ENCODE data around the gene AKAP6.
"Not testable (repeated sequence)": the region's sequence is repeated elsewhere in the genome, so short reads cannot be mapped to it uniquely, and the experiment has no call there.

AKAP6 gene

DNA sequence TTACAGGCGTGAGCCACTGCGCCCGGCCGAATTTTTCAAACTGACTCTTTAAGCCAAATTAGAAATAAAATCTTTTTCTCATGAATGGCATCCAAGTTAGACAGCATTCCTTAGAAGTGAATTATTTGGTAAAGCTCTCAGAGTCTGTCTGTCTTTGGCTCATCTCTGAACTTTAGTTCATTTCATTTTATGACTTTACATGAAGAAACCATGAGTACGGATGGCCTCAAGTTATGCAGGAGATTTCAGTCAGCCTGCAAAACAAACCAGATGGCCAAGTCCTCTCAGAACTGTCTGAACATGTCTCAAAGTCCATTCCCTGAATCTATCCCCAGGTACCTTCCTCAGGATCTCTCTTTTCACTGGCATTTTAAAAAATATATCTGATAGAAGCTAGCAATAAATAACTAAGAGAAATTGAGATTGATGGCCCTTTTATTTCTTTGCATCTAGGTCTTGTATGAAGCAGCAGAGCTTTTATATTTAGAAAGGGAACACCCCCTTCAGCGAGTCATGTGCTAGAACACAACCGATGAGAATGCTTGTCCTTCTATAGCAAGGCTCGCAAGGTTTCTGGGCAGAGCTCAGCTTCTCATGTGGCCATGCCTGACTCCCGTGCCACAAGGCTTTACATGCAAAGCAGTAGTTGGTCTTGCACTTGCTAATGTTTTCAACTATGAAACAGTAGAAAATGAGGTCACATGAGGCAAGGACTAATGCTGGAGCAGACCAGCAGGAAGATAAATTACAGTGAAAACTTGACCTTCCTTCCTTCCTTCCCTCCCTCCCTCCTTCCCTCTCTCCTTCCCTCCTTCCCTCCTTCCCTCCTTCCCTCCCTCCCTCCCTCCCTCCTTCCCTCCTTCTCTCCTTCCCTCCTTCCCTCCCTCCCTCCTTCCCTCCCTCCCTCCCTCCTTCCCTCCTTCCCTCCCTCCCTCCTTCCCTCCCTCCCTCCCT is 125.0 kb downstream of the AKAP6 start:
- DNase-seq: no peak
- TF ChIP-seq, protein P1, sequence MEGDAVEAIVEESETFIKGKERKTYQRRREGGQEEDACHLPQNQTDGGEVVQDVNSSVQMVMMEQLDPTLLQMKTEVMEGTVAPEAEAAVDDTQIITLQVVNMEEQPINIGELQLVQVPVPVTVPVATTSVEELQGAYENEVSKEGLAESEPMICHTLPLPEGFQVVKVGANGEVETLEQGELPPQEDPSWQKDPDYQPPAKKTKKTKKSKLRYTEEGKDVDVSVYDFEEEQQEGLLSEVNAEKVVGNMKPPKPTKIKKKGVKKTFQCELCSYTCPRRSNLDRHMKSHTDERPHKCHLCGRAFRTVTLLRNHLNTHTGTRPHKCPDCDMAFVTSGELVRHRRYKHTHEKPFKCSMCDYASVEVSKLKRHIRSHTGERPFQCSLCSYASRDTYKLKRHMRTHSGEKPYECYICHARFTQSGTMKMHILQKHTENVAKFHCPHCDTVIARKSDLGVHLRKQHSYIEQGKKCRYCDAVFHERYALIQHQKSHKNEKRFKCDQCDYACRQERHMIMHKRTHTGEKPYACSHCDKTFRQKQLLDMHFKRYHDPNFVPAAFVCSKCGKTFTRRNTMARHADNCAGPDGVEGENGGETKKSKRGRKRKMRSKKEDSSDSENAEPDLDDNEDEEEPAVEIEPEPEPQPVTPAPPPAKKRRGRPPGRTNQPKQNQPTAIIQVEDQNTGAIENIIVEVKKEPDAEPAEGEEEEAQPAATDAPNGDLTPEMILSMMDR (IDR thresholded peaks at IDR 0.05; ENCODE audit: low read depth, low read length, missing control alignments): no peak

DNA sequence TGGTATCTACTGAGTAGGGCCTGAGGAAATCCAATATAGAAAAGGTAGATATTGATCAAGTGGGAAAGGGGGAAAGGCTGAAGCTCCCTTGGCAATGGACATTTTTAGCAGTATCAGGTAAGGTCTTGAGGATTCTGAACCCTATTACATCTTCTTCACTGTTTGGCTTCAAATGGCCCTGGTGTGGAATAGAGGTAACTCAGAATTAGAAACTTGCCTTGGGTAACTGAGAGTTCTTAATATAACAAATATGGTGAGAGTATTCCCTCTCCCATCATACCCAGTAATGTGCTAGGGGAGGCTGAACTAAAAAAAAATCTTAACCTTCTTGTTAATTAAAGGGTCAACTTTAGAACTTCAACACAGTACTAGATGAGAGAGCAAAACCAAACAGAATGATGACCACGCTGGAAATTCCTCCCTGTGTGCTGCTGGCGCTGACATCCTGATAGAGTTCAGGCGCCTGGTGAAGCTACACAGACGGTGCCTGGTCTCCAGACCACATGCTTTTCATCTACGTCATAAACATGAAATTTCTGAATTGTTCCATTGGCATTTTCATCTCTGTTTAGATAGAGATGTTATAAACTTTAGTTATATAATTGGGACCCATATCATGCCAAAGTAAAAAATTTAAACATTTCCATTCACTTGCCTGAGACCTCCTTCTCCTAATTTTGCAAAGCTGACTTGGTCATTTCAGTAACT is 128.3 kb downstream of the AKAP6 start:
- Histone ChIP-seq H3K36me3 (replicated peaks) (no peaks in the 10 kb centered on the region), H3K27ac (peak overlapping the region; percentile 78), H3K27me3 (replicated peaks) (no peaks in the 10 kb centered on the region), H3K4me3 (ENCODE audit: low read depth, low read length) (no peak overlapping the region)
- peak; percentile 87 for DNase-seq
- in situ Hi-C loops (cut with HindIII; ENCODE audit: low pct_ligation_motif_present, low sequenced_read_pairs): no loop called here
- TF ChIP-seq, protein P1 (IDR thresholded peaks at IDR 0.05; ENCODE audit: low read depth, low read length, missing control alignments): no peak

More for the DNA sequence above, 125.0 kb downstream of the AKAP6 start:
- in situ Hi-C loops (cut with HindIII; ENCODE audit: low pct_ligation_motif_present, low sequenced_read_pairs): no loop called here
- Histone ChIP-seq H3K36me3 (replicated peaks) (no peaks in the 10 kb centered on the region), H3K4me3 (ENCODE audit: low read depth, low read length) (no peak overlapping the region), H3K27me3 (replicated peaks) (no peaks in the 10 kb centered on the region), H3K27ac (no peak overlapping the region)

DNA sequence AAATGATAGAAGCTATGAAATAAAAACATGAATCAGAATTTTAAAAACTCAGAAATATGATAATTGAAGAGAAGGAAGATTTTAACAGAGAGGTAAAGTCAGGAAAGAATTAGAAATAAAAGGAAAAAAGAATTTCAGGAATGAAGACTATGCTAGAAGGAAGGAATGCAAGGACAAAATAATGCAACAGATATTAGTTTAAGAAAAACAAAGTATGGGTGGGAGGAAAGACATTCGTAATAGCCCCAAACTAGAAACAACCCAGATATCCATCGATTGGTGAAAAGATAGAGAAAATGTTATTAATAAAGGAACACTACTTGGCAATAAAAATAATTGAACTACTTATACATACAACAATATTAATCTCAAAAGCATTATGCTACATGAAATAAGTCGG is 129.6 kb downstream of the AKAP6 start:
- peak overlapping the region; percentile 78 for H3K27ac ChIP-seq
- TF ChIP-seq, protein P1 (IDR thresholded peaks at IDR 0.05; ENCODE audit: low read depth, low read length, missing control alignments): no peak
- no peaks in the 10 kb centered on the region for H3K36me3 ChIP-seq (replicated peaks)
- in situ Hi-C loops (cut with HindIII; ENCODE audit: low pct_ligation_motif_present, low sequenced_read_pairs): no loop called here
- H3K27me3 ChIP-seq (replicated peaks): no peaks in the 10 kb centered on the region
- H3K4me3 ChIP-seq (ENCODE audit: low read depth, low read length): no peak overlapping the region
- DNase-seq: no peak

DNA sequence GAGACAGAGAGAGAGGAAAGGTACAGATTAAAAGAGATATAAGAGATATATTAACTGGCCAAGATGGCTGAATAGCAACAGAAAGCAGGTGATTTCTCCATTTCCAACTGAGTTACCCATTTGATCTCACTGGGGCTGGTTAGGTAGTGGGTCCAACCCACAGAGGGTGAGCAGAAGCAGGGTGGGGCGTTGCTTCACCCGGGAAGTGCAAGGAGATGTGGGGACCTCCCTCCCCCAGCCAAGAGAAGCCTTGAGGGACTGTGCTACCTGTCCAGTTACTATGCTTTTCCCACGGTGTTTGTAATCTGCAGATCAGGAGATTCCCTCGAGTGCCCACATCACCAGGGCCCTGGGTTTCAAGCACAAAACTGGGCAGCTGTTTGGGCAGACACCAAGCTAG is 131.2 kb downstream of the AKAP6 start:
- in situ Hi-C loops (cut with HindIII; ENCODE audit: low pct_ligation_motif_present, low sequenced_read_pairs): no loop called here

DNA sequence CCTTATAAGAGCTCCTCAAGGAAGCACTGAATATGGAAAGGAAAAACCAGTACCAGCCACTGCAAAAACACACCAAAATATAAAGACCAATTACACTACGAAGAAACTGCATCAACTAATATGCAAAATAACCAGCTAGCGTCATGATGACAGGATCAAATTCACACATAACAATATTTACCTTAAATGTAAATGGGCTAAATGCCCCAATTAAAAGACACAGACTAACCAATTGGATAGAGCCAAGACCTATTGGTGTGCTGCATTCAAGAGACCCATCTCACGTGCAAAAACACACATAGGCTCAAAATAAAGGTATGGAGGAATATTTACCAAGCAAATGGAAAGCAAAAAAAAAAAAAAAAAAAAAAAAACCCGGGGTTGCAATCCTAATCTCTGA is 133.5 kb downstream of the AKAP6 start:
- in situ Hi-C loops (cut with HindIII; ENCODE audit: low pct_ligation_motif_present, low sequenced_read_pairs); H3K27me3 ChIP-seq (replicated peaks); DNase-seq: not testable (repeated sequence)

More for the DNA sequence above, 131.2 kb downstream of the AKAP6 start:
- H3K36me3 ChIP-seq (replicated peaks): no peaks in the 10 kb centered on the region
- no peak for DNase-seq
- H3K4me3 ChIP-seq (ENCODE audit: low read depth, low read length): no peak overlapping the region
- TF ChIP-seq, protein P1 (IDR thresholded peaks at IDR 0.05; ENCODE audit: low read depth, low read length, missing control alignments): no peak
- H3K27me3 ChIP-seq (replicated peaks): no peaks in the 10 kb centered on the region
- H3K27ac ChIP-seq: no peak overlapping the region

DNA sequence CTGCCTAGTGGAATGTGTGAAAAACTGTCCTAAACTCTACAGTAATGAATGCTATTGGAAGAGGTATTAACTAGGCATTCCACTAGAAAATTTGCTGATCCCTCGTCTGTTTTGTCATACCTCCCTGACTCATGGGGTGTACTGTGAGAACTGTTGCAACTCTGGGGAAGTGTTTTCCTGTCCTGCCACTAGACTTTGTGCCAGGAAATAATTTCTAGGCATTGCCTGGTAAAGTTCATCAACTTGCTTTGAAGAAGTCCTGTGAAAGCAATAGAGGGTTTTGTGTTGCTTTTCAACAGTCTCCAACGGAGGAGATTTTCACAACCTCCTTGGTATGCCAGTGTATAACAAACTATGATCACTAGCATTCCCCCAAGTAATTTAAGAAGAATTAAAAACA is 139.9 kb downstream of the AKAP6 start:
- H3K36me3 ChIP-seq (replicated peaks): no peaks in the 10 kb centered on the region
- TF ChIP-seq, protein P1 (IDR thresholded peaks at IDR 0.05; ENCODE audit: low read depth, low read length, missing control alignments): no peak
- H3K27me3 ChIP-seq (replicated peaks): no peaks in the 10 kb centered on the region
- in situ Hi-C loops (cut with HindIII; ENCODE audit: low pct_ligation_motif_present, low sequenced_read_pairs): no loop called here
- peak; percentile 77 for DNase-seq
- H3K4me3 ChIP-seq (ENCODE audit: low read depth, low read length): no peak overlapping the region
- H3K27ac ChIP-seq: peak overlapping the region; percentile 86

More for the DNA sequence above, 133.5 kb downstream of the AKAP6 start:
- not testable (repeated sequence) for H3K4me3 ChIP-seq (ENCODE audit: low read depth, low read length); H3K27ac ChIP-seq; H3K36me3 ChIP-seq (replicated peaks)
